ENCODE data around the gene IFIT3. TPM values are rescaled to one million over a fixed set of nuclear protein-coding genes. Genes with fewer than 3 reads are reported as not detected.
"Not testable (repeated sequence)": the region's sequence is repeated elsewhere in the genome, so short reads cannot be mapped to it uniquely, and the experiment has no call there.

IFIT3 gene
- 6.8 TPM for total RNA-seq
- long read RNA-seq, transcript IFIT3-201 (2 exons, 2,455 nt): major isoform, 8 of 14 reads
- long read RNA-seq, partial matches to known transcripts: 0 of 14 reads
- long read RNA-seq, other reads (novel, unspliced or antisense): 4 of 14 reads

- DNase-seq (ENCODE audit: low spot score): peak; percentile 85
Observed at GRCh38 chr10:89327803-89328441, at the start of gene IFIT3. Gene IFIT3 (plus strand): TSS chr10:89327997. CDS start chr10:89328074, 77 bp downstream.

GRCh38 chr10:89278034-89278535 lies 49.7 kb upstream of the IFIT3 start:
- no peak for DNase-seq (ENCODE audit: low spot score)
- intact Hi-C loops (cut with DNase I): loop anchor here (2.0 to 5.0 kb wide), 2 partner anchors 23 to 74 kb away; no protein-coding TSS in a partner anchor

More at GRCh38 chr10:89327803-89328441, at the start of gene IFIT3:
- intact Hi-C loops (cut with DNase I): loop anchor here (1.0 kb wide), 1 partner anchor 19 kb away; no protein-coding TSS in a partner anchor

- DNase-seq (ENCODE audit: low spot score): no peak
- intact Hi-C loops (cut with DNase I): loop anchor here (2.0 to 5.0 kb wide), 2 partner anchors 22 to 73 kb away; no protein-coding TSS in a partner anchor
Observed at GRCh38 chr10:89278900-89279392, 48.9 kb upstream of the IFIT3 start.

GRCh38 chr10:89279421-89279869 lies 48.4 kb upstream of the IFIT3 start:
- DNase-seq (ENCODE audit: low spot score): no peak
- intact Hi-C loops (cut with DNase I): loop anchor here (2.0 to 5.0 kb wide), 2 partner anchors 21 to 73 kb away; no protein-coding TSS in a partner anchor

GRCh38 chr10:89280508-89280907 lies 47.3 kb upstream of the IFIT3 start:
- DNase-seq (ENCODE audit: low spot score): no peak
- intact Hi-C loops (cut with DNase I): no loop called here

- intact Hi-C loops (cut with DNase I): no loop called here
- DNase-seq (ENCODE audit: low spot score): no peak
Observed at GRCh38 chr10:89281606-89282395, 46.0 kb upstream of the IFIT3 start.

GRCh38 chr10:89283025-89283935 lies 44.5 kb upstream of the IFIT3 start:
- DNase-seq (ENCODE audit: low spot score): no peak
- intact Hi-C loops (cut with DNase I): no loop called here

GRCh38 chr10:89283936-89284475 lies 43.8 kb upstream of the IFIT3 start:
- peak; percentile 78 for DNase-seq (ENCODE audit: low spot score)

GRCh38 chr10:89284711-89285110 lies 43.1 kb upstream of the IFIT3 start:
- intact Hi-C loops (cut with DNase I); DNase-seq (ENCODE audit: low spot score): not testable (repeated sequence)

More at GRCh38 chr10:89283936-89284475, 43.8 kb upstream of the IFIT3 start:
- intact Hi-C loops (cut with DNase I): no loop called here

- DNase-seq (ENCODE audit: low spot score); intact Hi-C loops (cut with DNase I): not testable (repeated sequence)
Observed at GRCh38 chr10:89285303-89285702, 42.5 kb upstream of the IFIT3 start.

- DNase-seq (ENCODE audit: low spot score): no peak
- intact Hi-C loops (cut with DNase I): no loop called here
Observed at GRCh38 chr10:89294721-89295239, 33.0 kb upstream of the IFIT3 start.

GRCh38 chr10:89295597-89295996 lies 32.2 kb upstream of the IFIT3 start:
- no peak for DNase-seq (ENCODE audit: low spot score)
- intact Hi-C loops (cut with DNase I): no loop called here

- intact Hi-C loops (cut with DNase I): no loop called here
- no peak for DNase-seq (ENCODE audit: low spot score)
Observed at GRCh38 chr10:89296220-89296648, 31.6 kb upstream of the IFIT3 start.

GRCh38 chr10:89297356-89297755 lies 30.4 kb upstream of the IFIT3 start:
- intact Hi-C loops (cut with DNase I): no loop called here
- no peak for DNase-seq (ENCODE audit: low spot score)

GRCh38 chr10:89297791-89298190 lies 30.0 kb upstream of the IFIT3 start:
- DNase-seq (ENCODE audit: low spot score): no peak
- intact Hi-C loops (cut with DNase I): no loop called here

- intact Hi-C loops (cut with DNase I): no loop called here
- no peak for DNase-seq (ENCODE audit: low spot score)
Observed at GRCh38 chr10:89299031-89299430, 28.8 kb upstream of the IFIT3 start.

GRCh38 chr10:89301232-89301631 lies 26.6 kb upstream of the IFIT3 start:
- intact Hi-C loops (cut with DNase I): loop anchor here (2.0 kb wide), 1 partner anchor 22 kb away; no protein-coding TSS in a partner anchor
- DNase-seq (ENCODE audit: low spot score): no peak

Data from cardiac septum (tissue), 1 donor.